Astrocyte (in vitro differentiated cells and primary cell): ENCODE measurements around the gene CPHXL2.

Experiments
- EZH2 ChIP-seq: IDR thresholded peaks from 2 replicates; pipeline ENCODE4 v1.6.1; 2012; ENCODE audit warnings: mild to moderate bottlenecking, low read length, inconsistent platforms; ENCODE audit not compliant: insufficient read depth
- TF ChIP-seq, protein P1 (sequence below): IDR thresholded peaks from 2 replicates; pipeline ENCODE4 v1.5.1; 2011; ENCODE audit warnings: low read depth, mild to moderate bottlenecking, inconsistent platforms, low read length, moderate library complexity; ENCODE audit not compliant: insufficient read depth

DNA sequence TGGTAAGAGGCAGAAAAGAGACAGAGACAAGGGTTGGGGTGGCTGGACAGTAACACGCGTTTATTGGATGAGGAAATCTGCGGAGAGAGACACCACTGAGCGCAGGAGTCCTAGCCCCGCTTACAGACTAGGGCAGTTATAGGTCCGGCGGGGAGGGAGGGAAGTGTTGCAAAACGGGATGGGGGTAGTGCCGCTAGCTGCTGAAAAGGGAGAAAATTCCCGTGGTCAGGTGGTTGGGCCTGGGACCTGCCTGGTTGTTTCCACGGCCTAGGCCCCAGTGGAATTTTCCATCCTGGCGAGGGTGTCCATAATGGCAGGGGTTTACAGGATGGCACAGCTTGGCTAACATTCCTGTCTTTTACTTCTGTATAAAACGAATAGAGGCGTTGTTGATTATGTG lies 5.5 kb upstream of the CPHXL2 start:
- TF ChIP-seq, protein P1, sequence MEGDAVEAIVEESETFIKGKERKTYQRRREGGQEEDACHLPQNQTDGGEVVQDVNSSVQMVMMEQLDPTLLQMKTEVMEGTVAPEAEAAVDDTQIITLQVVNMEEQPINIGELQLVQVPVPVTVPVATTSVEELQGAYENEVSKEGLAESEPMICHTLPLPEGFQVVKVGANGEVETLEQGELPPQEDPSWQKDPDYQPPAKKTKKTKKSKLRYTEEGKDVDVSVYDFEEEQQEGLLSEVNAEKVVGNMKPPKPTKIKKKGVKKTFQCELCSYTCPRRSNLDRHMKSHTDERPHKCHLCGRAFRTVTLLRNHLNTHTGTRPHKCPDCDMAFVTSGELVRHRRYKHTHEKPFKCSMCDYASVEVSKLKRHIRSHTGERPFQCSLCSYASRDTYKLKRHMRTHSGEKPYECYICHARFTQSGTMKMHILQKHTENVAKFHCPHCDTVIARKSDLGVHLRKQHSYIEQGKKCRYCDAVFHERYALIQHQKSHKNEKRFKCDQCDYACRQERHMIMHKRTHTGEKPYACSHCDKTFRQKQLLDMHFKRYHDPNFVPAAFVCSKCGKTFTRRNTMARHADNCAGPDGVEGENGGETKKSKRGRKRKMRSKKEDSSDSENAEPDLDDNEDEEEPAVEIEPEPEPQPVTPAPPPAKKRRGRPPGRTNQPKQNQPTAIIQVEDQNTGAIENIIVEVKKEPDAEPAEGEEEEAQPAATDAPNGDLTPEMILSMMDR = no peak
- TF ChIP-seq EZH2 = no peak
